IPS DF 4.7 (cell line): ENCODE results near the gene IL21.

Experiments used
- DNase-seq: peaks from one replicate; pipeline ENCODE4 v3.0.0-alpha.2; 2013; ENCODE audit warnings: low spot score; ENCODE audit errors: extremely low read depth

IL21 gene

GRCh38 chr4:122633211-122633610, 12.3 kb upstream of the IL21 start:
- no peak for DNase-seq

- no peak for DNase-seq
These were observed 11.7 kb upstream of the IL21 start for GRCh38 chr4:122632396-122633143.

- no peak for DNase-seq
These were observed 4.3 kb upstream of the IL21 start for GRCh38 chr4:122625156-122625555.

GRCh38 chr4:122624205-122624604, 3.3 kb upstream of the IL21 start:
- no peak for DNase-seq

GRCh38 chr4:122623637-122624166, 2.8 kb upstream of the IL21 start:
- DNase-seq = no peak

- DNase-seq = no peak
These were observed 1.5 kb upstream of the IL21 start for GRCh38 chr4:122622400-122622799.

- DNase-seq = no peak
These were observed 1.3 kb downstream of the IL21 start for GRCh38 chr4:122619611-122620010.

GRCh38 chr4:122617597-122618593, 3.0 kb downstream of the IL21 start:
- no peak for DNase-seq

GRCh38 chr4:122616915-122617596, 3.8 kb downstream of the IL21 start:
- DNase-seq = no peak

GRCh38 chr4:122614621-122615020, 6.2 kb downstream of the IL21 start:
- no peak for DNase-seq

GRCh38 chr4:122612540-122612939, 8.3 kb downstream of the IL21 start:
- no peak for DNase-seq

- no peak for DNase-seq
These were observed 14.4 kb downstream of the IL21 start for GRCh38 chr4:122606364-122607043.

GRCh38 chr4:122604146-122604545, 16.7 kb downstream of the IL21 start:
- DNase-seq = no peak

- no peak for DNase-seq
These were observed 17.7 kb downstream of the IL21 start for GRCh38 chr4:122603156-122603574.

GRCh38 chr4:122602277-122603142, 18.4 kb downstream of the IL21 start:
- DNase-seq = no peak

- no peak for DNase-seq
These were observed 29.7 kb downstream of the IL21 start for GRCh38 chr4:122591196-122591595.

GRCh38 chr4:122588453-122589238, 32.2 kb downstream of the IL21 start:
- DNase-seq = no peak

GRCh38 chr4:122584519-122584918, 36.3 kb downstream of the IL21 start:
- no peak for DNase-seq

GRCh38 chr4:122583906-122584305, 37.0 kb downstream of the IL21 start:
- no peak for DNase-seq
